HUDEP-2 (cell line): ENCODE measurements around the gene ANP32B.
"Not testable (repeated sequence)": the region's sequence is repeated elsewhere in the genome, so short reads cannot be mapped to it uniquely, and the experiment has no call there.

Experiments used
- DNase-seq, 76 experiments: peaks; one replicate each; lab custom pipeline; 2025; ENCODE audit not compliant: unreplicated experiment in 76 of 76; lab: John Stamatoyannopoulos, UW

Gene ANP32B

GRCh38 chr9:97987487-97987886, 4.3 kb downstream of the ANP32B start:
- DNase-seq: no peak

GRCh38 chr9:97990259-97990658, 7.1 kb downstream of the ANP32B start:
- no peak for DNase-seq

GRCh38 chr9:97991818-97992217, 8.7 kb downstream of the ANP32B start:
- no peak for DNase-seq

GRCh38 chr9:97992219-97992618, 9.1 kb downstream of the ANP32B start:
- no peak for DNase-seq

GRCh38 chr9:97993000-97993399, 9.9 kb downstream of the ANP32B start:
- no peak for DNase-seq

GRCh38 chr9:97994703-97995102, 11.6 kb downstream of the ANP32B start:
- no peak for DNase-seq

- DNase-seq: not testable (repeated sequence)
Observed at GRCh38 chr9:97996676-97997075, 13.5 kb downstream of the ANP32B start.

GRCh38 chr9:97997330-97998276, 14.5 kb downstream of the ANP32B start:
- no peak for DNase-seq

GRCh38 chr9:98002808-98003207, 19.7 kb downstream of the ANP32B start:
- DNase-seq: no peak

GRCh38 chr9:98006127-98006796, 23.1 kb downstream of the ANP32B start:
- DNase-seq: no peak

- no peak for DNase-seq
Observed at GRCh38 chr9:98007251-98007928, 24.2 kb downstream of the ANP32B start.

GRCh38 chr9:98008764-98009163, 25.6 kb downstream of the ANP32B start:
- DNase-seq: no peak

- DNase-seq: no peak
Observed at GRCh38 chr9:98009437-98009836, 26.3 kb downstream of the ANP32B start.

GRCh38 chr9:98009936-98010335, 26.8 kb downstream of the ANP32B start:
- no peak for DNase-seq

- no peak for DNase-seq
Observed at GRCh38 chr9:98010445-98010844, 27.3 kb downstream of the ANP32B start.

- no peak for DNase-seq
Observed at GRCh38 chr9:98011122-98011521, 28.0 kb downstream of the ANP32B start.

- no peak for DNase-seq
Observed at GRCh38 chr9:98016137-98016680, 33.1 kb downstream of the ANP32B start.

- DNase-seq: no peak
Observed at GRCh38 chr9:98017306-98017705, 34.2 kb downstream of the ANP32B start.

- no peak for DNase-seq
Observed at GRCh38 chr9:98018347-98018746, 35.2 kb downstream of the ANP32B start.

GRCh38 chr9:98019098-98019497, 36.0 kb downstream of the ANP32B start:
- no peak for DNase-seq

GRCh38 chr9:98019869-98020268, 36.7 kb downstream of the ANP32B start:
- DNase-seq: not testable (repeated sequence)
